Umbilical cord (tissue), 2 donors: ENCODE data around the gene NDST1. TPM values are rescaled to one million over a fixed set of nuclear protein-coding genes. Genes with fewer than 3 reads are reported as not detected.

Experiments used
- DNase-seq: peaks from one replicate; pipeline ENCODE4 v3.0.0-alpha.2; 2015; ENCODE audit warnings: low spot score
- total RNA-seq: library from RNA; depleted of rRNA; stranded (reverse); fragments of >200 nt; gene quantifications from one replicate; pipeline ENCODE4 v1.2.3, GENCODE V29; 2014; ENCODE audit warnings: low replicate concordance; ENCODE audit not compliant: insufficient read depth

NDST1 gene
- total RNA-seq, 1 donor from 2014 or later, result 47.4 TPM

GRCh38 chr5:150508277-150508640, 328 bp downstream of the NDST1 start:
- no peak for DNase-seq

- DNase-seq, result no peak
These were observed 897 bp downstream of the NDST1 start for GRCh38 chr5:150508828-150509227.

GRCh38 chr5:150509992-150510391, 2.1 kb downstream of the NDST1 start:
- no peak for DNase-seq

- DNase-seq, result peak; percentile 63
These were observed 2.7 kb downstream of the NDST1 start for GRCh38 chr5:150510460-150511263.

GRCh38 chr5:150511578-150512367, 3.8 kb downstream of the NDST1 start:
- peak; percentile 92 for DNase-seq

GRCh38 chr5:150512368-150512747, 4.4 kb downstream of the NDST1 start:
- no peak for DNase-seq

GRCh38 chr5:150513375-150514309, 5.7 kb downstream of the NDST1 start:
- DNase-seq, result no peak

GRCh38 chr5:150514708-150515211, 6.8 kb downstream of the NDST1 start:
- no peak for DNase-seq

- no peak for DNase-seq
These were observed 7.5 kb downstream of the NDST1 start for GRCh38 chr5:150515446-150515845.

- peak; percentile 70 for DNase-seq
These were observed 8.1 kb downstream of the NDST1 start for GRCh38 chr5:150516011-150516410.

GRCh38 chr5:150517272-150518152, 9.6 kb downstream of the NDST1 start:
- peak; percentile 82 for DNase-seq

GRCh38 chr5:150518712-150519559, 11.0 kb downstream of the NDST1 start:
- DNase-seq, result peak; percentile 47

GRCh38 chr5:150519560-150519945, 11.6 kb downstream of the NDST1 start:
- no peak for DNase-seq

GRCh38 chr5:150519978-150520377, 12.0 kb downstream of the NDST1 start:
- no peak for DNase-seq

- no peak for DNase-seq
These were observed 13.0 kb downstream of the NDST1 start for GRCh38 chr5:150520747-150521521.

- DNase-seq, result no peak
These were observed 13.5 kb downstream of the NDST1 start for GRCh38 chr5:150521522-150521817.

- DNase-seq, result no peak
These were observed 14.1 kb downstream of the NDST1 start for GRCh38 chr5:150521939-150522503.

- DNase-seq, result no peak
These were observed 14.8 kb downstream of the NDST1 start for GRCh38 chr5:150522504-150523414.
